Measurements from ENCODE around the gene DDX3Y. TPM values are rescaled to one million over a fixed set of nuclear protein-coding genes. Genes with fewer than 3 reads are reported as not detected.

DDX3Y gene
- polyA plus RNA-seq, 1 donor: 94.1 TPM

GRCh38 chrY:12941725-12942687, 37.3 kb downstream of the DDX3Y start:
- Histone ChIP-seq H3K27me3 (ENCODE audit: control insufficient read depth, insufficient read depth, low read length) (no peaks in the 10 kb centered on the region), H3K4me3 (ENCODE audit: low read length) (no peak overlapping the region), H3K4me1 (ENCODE audit: control insufficient read depth, insufficient read depth, low read length) (no peaks in the 10 kb centered on the region), H3K36me3 (ENCODE audit: control insufficient read depth, insufficient read depth, low read length) (no peaks in the 10 kb centered on the region), H3K9me3 (ENCODE audit: control insufficient read depth, low read depth, low read length) (no peaks in the 10 kb centered on the region), H3K27ac (ENCODE audit: low read length) (no peak overlapping the region)
- WGBS (ENCODE audit: insufficient coverage, low lambda C conversion rate): no CpG with 5 or more reads among the region's 5 CpGs
- DNase-seq: no peak

Other genes with a start within 250 kb of the DDX3Y start
- 36.0 TPM for gene USP9Y, start 203.6 kb upstream of the DDX3Y start, polyA plus RNA-seq

All from large intestine (tissue), 3 donors.